GM12891 (cell line): ENCODE data around the gene DEPP1.

Experiments
- DNase-seq: peaks from one replicate; pipeline ENCODE4 v3.0.0; 2011; ENCODE audit warnings: low spot score; ENCODE audit not compliant: insufficient read length
- FAIRE-seq: peaks from 2 replicates; lab custom pipeline; 2011; peaks lifted over from hg19 to GRCh38; lab: Jason Lieb, UNC
- PAX5 ChIP-seq: IDR thresholded peaks from 2 replicates; pipeline ENCODE4 v1.6.1; 2011; ENCODE audit warnings: low read length, moderate library complexity, mild to moderate bottlenecking; ENCODE audit not compliant: insufficient read depth, severe bottlenecking
- POLR2A ChIP-seq: IDR thresholded peaks from 2 replicates; pipeline ENCODE4 v1.6.1; 2011; ENCODE audit warnings: low read depth, low read length, control low read depth
- POLR2AphosphoS5 ChIP-seq: IDR thresholded peaks from 2 replicates; pipeline ENCODE4 v1.6.1; 2011; ENCODE audit warnings: low read depth, low read length, control low read depth
- POU2F2 ChIP-seq: IDR thresholded peaks from 2 replicates; pipeline ENCODE4 v1.6.1; 2011; ENCODE audit warnings: low read depth, mild to moderate bottlenecking, control low read depth, low read length, moderate library complexity
- SPI1 ChIP-seq: IDR thresholded peaks from 2 replicates; pipeline ENCODE4 v1.6.1; 2011; ENCODE audit warnings: low read depth, low read length, control low read depth
- TAF1 ChIP-seq: IDR thresholded peaks from 2 replicates; pipeline ENCODE4 v1.6.1; 2011; ENCODE audit warnings: low read depth, low read length, control low read depth

The DEPP1 gene

GRCh38 chr10:45000752-45001380, 22.3 kb upstream of the DEPP1 start, which contains the start of gene ZNF22:
TSS of gene ZNF22 (plus strand) at chr10:45000923. CDS start at chr10:45003369, 2,446 bp downstream.
- DNase-seq (peak; percentile 62), FAIRE-seq (peak; percentile 58)
- TF ChIP-seq POLR2A (0 out of 2 replicates have a peak, but pooled peaks have one; percentile 65), POU2F2 (no peak), POLR2AphosphoS5 (peak; percentile 69), TAF1 (peak; percentile 60; the same call in 1 of the 2 replicates), PAX5 (peak; percentile 26)

GRCh38 chr10:45000138-45000751, 21.6 kb upstream of the DEPP1 start:
- no peak for FAIRE-seq
- TF ChIP-seq SPI1, result no peak
- TF ChIP-seq TAF1, result no peak
- TF ChIP-seq POLR2A, result no peak

DNA sequence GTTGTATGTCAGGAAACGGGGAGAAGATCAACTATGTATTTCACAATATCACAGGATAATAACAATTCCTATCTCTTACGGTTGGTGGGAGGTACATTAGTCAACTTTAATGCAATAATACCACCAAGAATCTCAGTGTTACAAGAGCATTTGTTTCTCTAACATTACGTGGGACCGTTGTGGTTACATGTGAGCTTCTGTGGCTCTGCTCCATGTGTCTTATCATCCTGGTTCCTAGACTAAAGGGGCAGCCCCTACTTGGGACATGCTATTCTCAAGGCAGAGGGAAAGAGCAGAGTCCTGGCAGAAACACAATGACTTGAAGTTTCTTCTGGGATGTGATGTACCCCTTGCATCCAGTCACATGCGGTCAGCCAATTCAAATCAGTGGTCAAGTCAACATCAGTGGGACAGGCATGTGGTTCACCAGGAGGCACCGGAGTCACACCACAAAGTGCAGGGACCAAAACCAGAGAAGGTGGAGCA, 19.6 kb upstream of the DEPP1 start:
- no peak for TF ChIP-seq POU2F2
- TF ChIP-seq POLR2A, result no peak
- TF ChIP-seq POLR2AphosphoS5, result no peak
- TF ChIP-seq TAF1, result no peak
- TF ChIP-seq SPI1, result no peak
- TF ChIP-seq PAX5, result no peak
- FAIRE-seq, result no peak

More at GRCh38 chr10:45000138-45000751, 21.6 kb upstream of the DEPP1 start:
- DNase-seq, result no peak

GRCh38 chr10:44997105-44997748, 18.6 kb upstream of the DEPP1 start:
- no peak for TF ChIP-seq POLR2A
- TF ChIP-seq POU2F2, result no peak
- TF ChIP-seq POLR2AphosphoS5, result no peak
- no peak for TF ChIP-seq TAF1
- TF ChIP-seq PAX5, result no peak
- TF ChIP-seq SPI1, result no peak
- DNase-seq (no peak), FAIRE-seq (no peak)

More for the DNA sequence above, 19.6 kb upstream of the DEPP1 start:
- no peak for DNase-seq

DNA sequence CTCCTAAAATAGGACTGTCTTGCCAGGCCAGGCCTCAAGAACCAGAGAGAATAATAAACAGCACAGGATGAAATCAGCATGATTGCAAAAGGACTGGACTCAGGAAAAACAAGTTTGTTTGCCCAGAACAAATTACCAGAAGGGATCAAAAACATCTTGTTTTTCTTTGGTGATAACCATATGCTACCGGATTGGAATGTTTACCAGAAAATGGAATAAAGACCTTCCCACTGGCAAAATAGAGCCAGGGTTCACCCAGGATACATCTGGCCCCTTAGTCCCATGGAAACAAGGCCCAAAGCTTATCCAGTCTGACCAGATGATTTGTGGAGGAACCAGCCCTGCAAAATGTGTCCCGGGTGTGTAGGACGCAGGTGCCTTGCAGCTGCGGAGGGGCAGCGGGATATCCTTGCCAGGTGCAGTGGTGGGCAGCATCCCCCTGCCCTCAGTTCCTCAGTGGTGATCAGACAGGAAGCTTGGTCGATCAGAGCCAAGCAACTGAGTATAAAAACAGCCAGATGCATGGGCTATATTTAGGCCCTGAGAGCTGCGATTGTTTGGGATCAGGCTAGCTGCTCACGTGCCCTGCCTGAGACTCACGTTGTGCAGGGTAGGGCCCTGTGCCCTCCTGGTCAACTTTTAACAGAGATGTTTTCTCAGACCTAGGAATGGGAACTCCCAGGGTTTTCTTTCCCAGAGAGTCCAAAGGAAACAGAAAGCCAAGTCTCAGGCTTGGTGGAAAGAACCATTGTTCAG, 17.5 kb upstream of the DEPP1 start:
- DNase-seq (no peak), FAIRE-seq (no peak)
- TF ChIP-seq PAX5 (no peak), TAF1 (no peak), POLR2AphosphoS5 (no peak), POLR2A (no peak), POU2F2 (no peak), SPI1 (no peak)

- DNase-seq (no peak), FAIRE-seq (no peak)
- TF ChIP-seq SPI1 (no peak), POU2F2 (no peak), TAF1 (no peak), POLR2AphosphoS5 (no peak), POLR2A (no peak), PAX5 (no peak)
These were observed 16.9 kb upstream of the DEPP1 start for GRCh38 chr10:44995581-44995913.

GRCh38 chr10:44994752-44995530, 16.3 kb upstream of the DEPP1 start:
- FAIRE-seq (no peak), DNase-seq (no peak)
- TF ChIP-seq PAX5 (no peak), TAF1 (no peak)

- no peak for DNase-seq
- TF ChIP-seq SPI1, result no peak
- TF ChIP-seq POLR2AphosphoS5, result no peak
- TF ChIP-seq POU2F2, result no peak
- no peak for TF ChIP-seq PAX5
- TF ChIP-seq POLR2A, result no peak
- no peak for TF ChIP-seq TAF1
- FAIRE-seq, result no peak
These were observed 15.5 kb upstream of the DEPP1 start for GRCh38 chr10:44993922-44994751.
